Tibial nerve (tissue), 4 donors: ENCODE data around the gene SLC9A9.

ENCODE experiments used
- EP300 ChIP-seq, 2 donors: sonication (generic); formaldehyde crosslinking; IDR thresholded peaks; one replicate each; pipeline ENCODE4 v1.6.1; 2017; ENCODE audit warnings: antibody characterized with exemption in 2 of 2, mild to moderate bottlenecking in 1 of 2
- POLR2A ChIP-seq, 2 donors: fragments of 450-650 bp; IDR thresholded peaks; one replicate each; pipeline ENCODE4 v1.6.1; 2017; ENCODE audit warnings: antibody characterized with exemption in 2 of 2, mild to moderate bottlenecking in 2 of 2, moderate library complexity in 2 of 2
- TF ChIP-seq, protein P1 (sequence below), 5 experiments: fragments of 200-600 bp in 3 of 5; fragments of 450-650 bp in 2 of 5; sonication (generic) in 3 of 5; IDR thresholded peaks; one replicate each; pipeline ENCODE4 v1.5.1; 2016 to 2019; ENCODE audit warnings: antibody characterized with exemption in 5 of 5, mild to moderate bottlenecking in 3 of 5, moderate library complexity in 2 of 5

DNA sequence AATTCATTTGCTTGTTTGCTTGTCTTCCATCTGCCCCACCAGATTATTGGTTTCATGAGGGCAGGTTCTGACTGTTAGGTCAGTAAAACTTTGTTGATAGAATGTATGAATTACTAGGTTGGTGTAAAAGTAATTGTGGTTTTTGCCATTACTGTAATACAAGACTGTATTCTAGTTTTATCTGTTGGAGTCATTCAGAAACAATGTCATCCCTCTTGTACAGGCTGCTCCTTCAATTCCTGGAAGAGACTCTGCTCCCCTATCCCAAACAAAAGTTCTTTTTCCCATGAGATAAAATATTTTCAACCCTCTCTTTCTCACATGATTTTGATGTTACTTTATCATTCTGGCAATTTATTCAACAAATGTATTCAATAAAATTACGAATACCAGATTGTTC, 613.7 kb downstream of the SLC9A9 start:
- TF ChIP-seq, protein P1, sequence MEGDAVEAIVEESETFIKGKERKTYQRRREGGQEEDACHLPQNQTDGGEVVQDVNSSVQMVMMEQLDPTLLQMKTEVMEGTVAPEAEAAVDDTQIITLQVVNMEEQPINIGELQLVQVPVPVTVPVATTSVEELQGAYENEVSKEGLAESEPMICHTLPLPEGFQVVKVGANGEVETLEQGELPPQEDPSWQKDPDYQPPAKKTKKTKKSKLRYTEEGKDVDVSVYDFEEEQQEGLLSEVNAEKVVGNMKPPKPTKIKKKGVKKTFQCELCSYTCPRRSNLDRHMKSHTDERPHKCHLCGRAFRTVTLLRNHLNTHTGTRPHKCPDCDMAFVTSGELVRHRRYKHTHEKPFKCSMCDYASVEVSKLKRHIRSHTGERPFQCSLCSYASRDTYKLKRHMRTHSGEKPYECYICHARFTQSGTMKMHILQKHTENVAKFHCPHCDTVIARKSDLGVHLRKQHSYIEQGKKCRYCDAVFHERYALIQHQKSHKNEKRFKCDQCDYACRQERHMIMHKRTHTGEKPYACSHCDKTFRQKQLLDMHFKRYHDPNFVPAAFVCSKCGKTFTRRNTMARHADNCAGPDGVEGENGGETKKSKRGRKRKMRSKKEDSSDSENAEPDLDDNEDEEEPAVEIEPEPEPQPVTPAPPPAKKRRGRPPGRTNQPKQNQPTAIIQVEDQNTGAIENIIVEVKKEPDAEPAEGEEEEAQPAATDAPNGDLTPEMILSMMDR (IDR thresholded peaks at IDR 0.05), result no peak
- TF ChIP-seq POLR2A (IDR thresholded peaks at IDR 0.05) (no peak), EP300 (IDR thresholded peaks at IDR 0.05) (no peak)
